Measurements from ENCODE around the gene GSG1L.

- TF ChIP-seq CTCF (IDR thresholded peaks at IDR 0.05), result no peak
- TF ChIP-seq POLR2A (IDR thresholded peaks at IDR 0.05), result no peak
Observed at GRCh38 chr16:28086186-28087139, 22.9 kb upstream of the GSG1L start.
